NCI-H2227 treated with DMSO at 0.1 percent for 48 hours (cell line): ENCODE results near the gene RPL22.

Experiments
- DNase-seq: peaks from one replicate; lab custom pipeline; 2025; lab: John Stamatoyannopoulos, UW

The RPL22 gene

GRCh38 chr1:6200188-6200809 lies 904 bp upstream of the RPL22 start:
- no peak for DNase-seq

GRCh38 chr1:6198646-6199297 lies 623 bp downstream of the RPL22 start:
- no peak for DNase-seq

GRCh38 chr1:6197746-6198427 lies 1.5 kb downstream of the RPL22 start:
- no peak for DNase-seq

- DNase-seq, result no peak
Observed at GRCh38 chr1:6191968-6192367, 7.4 kb downstream of the RPL22 start.

- no peak for DNase-seq
Observed at GRCh38 chr1:6188466-6188865, 10.9 kb downstream of the RPL22 start.

- DNase-seq, result peak; percentile 43
Observed at GRCh38 chr1:6185635-6186382, 13.6 kb downstream of the RPL22 start.

GRCh38 chr1:6185151-6185550 lies 14.2 kb downstream of the RPL22 start:
- DNase-seq, result no peak

- no peak for DNase-seq
Observed at GRCh38 chr1:6184083-6184783, 15.2 kb downstream of the RPL22 start.

- DNase-seq, result no peak
Observed at GRCh38 chr1:6183520-6183989, 15.8 kb downstream of the RPL22 start.

- DNase-seq, result peak; percentile 3
Observed at GRCh38 chr1:6181347-6181770, 18.0 kb downstream of the RPL22 start.

GRCh38 chr1:6180707-6181311 lies 18.6 kb downstream of the RPL22 start:
- DNase-seq, result no peak

- DNase-seq, result no peak
Observed at GRCh38 chr1:6180268-6180706, 19.1 kb downstream of the RPL22 start, which contains the start of gene CHD5. CHD5 (minus strand) TSS chr1:6180321; CDS start chr1:6180023, 298 bp downstream.

- no peak for DNase-seq
Observed at GRCh38 chr1:6179564-6180175, 19.7 kb downstream of the RPL22 start.

- peak; percentile 8 for DNase-seq
Observed at GRCh38 chr1:6178751-6179563, 20.4 kb downstream of the RPL22 start.

GRCh38 chr1:6177681-6178380 lies 21.6 kb downstream of the RPL22 start:
- no peak for DNase-seq

GRCh38 chr1:6176779-6177178 lies 22.6 kb downstream of the RPL22 start:
- DNase-seq, result no peak

GRCh38 chr1:6175411-6175828 lies 24.0 kb downstream of the RPL22 start:
- no peak for DNase-seq

GRCh38 chr1:6174621-6175410 lies 24.6 kb downstream of the RPL22 start:
- no peak for DNase-seq
